SK-N-SH treated with all-trans-retinoic acid at 6 μM for 48 hours (cell line): Measurements from ENCODE around the gene CRIP3.

ENCODE experiments used
- ARNTL ChIP-seq: fragments of 450-650 bp; formaldehyde crosslinking; IDR thresholded peaks from 2 replicates; pipeline ENCODE4 v1.5.0; 2020; ENCODE audit warnings: low read depth, mild to moderate bottlenecking, moderate library complexity, borderline replicate concordance
- BACH2 ChIP-seq: fragments of 250-450 bp; sonication (Bioruptor Pico); IDR thresholded peaks from 2 replicates; pipeline ENCODE4 v1.9.0; 2021; ENCODE audit warnings: mild to moderate bottlenecking, borderline replicate concordance
- CSDC2 ChIP-seq: fragments of 250-450 bp; sonication (Bioruptor Pico); IDR thresholded peaks from 2 replicates; pipeline ENCODE4 v1.5.0; 2020; ENCODE audit warnings: mild to moderate bottlenecking, moderate library complexity
- ESRRG ChIP-seq: fragments of 250-450 bp; sonication (Bioruptor Pico); IDR thresholded peaks from 2 replicates; pipeline ENCODE4 v1.6.1; 2021; ENCODE audit warnings: mild to moderate bottlenecking
- GLIS3 ChIP-seq: fragments of 250-450 bp; sonication (Bioruptor Pico); IDR thresholded peaks from 2 replicates; pipeline ENCODE4 v1.5.0; 2020; ENCODE audit warnings: mild to moderate bottlenecking, moderate library complexity
- OSR1 ChIP-seq: fragments of 250-450 bp; sonication (Bioruptor Pico); IDR thresholded peaks from 2 replicates; pipeline ENCODE4 v1.8.0; 2022; ENCODE audit warnings: moderate library complexity, mild to moderate bottlenecking, inconsistent platforms
- PPARA ChIP-seq: fragments of 250-450 bp; sonication (Bioruptor Pico); IDR thresholded peaks from 2 replicates; pipeline ENCODE4 v1.5.0; 2020; ENCODE audit warnings: mild to moderate bottlenecking, borderline replicate concordance
- SNAI2 ChIP-seq: fragments of 250-450 bp; sonication (Bioruptor Pico); IDR thresholded peaks from 2 replicates; pipeline ENCODE4 v1.5.0; 2020; ENCODE audit warnings: mild to moderate bottlenecking, moderate library complexity
- ZNF565 ChIP-seq: fragments of 450-650 bp; formaldehyde crosslinking; conservative IDR thresholded peaks from 2 replicates; pipeline ENCODE4 v1.5.0; 2020; ENCODE audit warnings: low read depth, mild to moderate bottlenecking, moderate library complexity
- ZNF8 ChIP-seq: fragments of 450-650 bp; formaldehyde crosslinking; IDR thresholded peaks from 2 replicates; pipeline ENCODE4 v1.5.0; 2020; ENCODE audit warnings: mild to moderate bottlenecking, moderate library complexity
- TF ChIP-seq, protein P1 (sequence below): fragments of 250-450 bp; sonication (Bioruptor Pico); IDR thresholded peaks from 2 replicates; pipeline ENCODE4 v1.8.0; 2020; ENCODE audit warnings: mild to moderate bottlenecking, moderate library complexity, borderline replicate concordance
- TF ChIP-seq, protein P2 (sequence below): fragments of 250-450 bp; sonication (Bioruptor Pico); IDR thresholded peaks from 2 replicates; pipeline ENCODE4 v1.5.0; 2020; ENCODE audit warnings: mild to moderate bottlenecking, moderate library complexity
- TF ChIP-seq, protein P3 (sequence below): fragments of 250-450 bp; sonication (Bioruptor Pico); IDR thresholded peaks from 2 replicates; pipeline ENCODE4 v1.5.1; 2021; ENCODE audit warnings: mild to moderate bottlenecking, moderate library complexity

DNA sequence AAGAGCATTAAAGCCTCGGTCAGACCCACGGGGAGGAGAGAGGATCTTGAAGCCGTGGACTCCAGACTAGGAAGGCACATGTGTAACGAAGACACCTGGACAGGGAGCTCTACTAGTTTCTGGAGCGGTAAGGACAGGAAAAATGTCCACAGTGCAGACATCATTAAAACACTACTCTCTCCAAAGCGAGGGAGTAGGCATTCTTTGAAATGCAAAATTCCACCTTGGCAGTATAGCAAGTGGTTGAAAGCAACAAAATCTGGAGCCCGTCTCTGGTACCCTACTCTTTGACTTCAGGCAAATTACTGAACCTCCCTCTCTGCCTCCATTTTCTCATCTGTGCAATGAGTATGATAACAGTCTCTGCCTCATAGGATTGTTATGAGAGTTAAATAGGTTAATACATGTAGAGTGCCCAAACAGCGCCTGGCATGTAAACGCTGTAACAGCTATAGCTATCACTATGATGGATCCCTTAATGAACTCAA is 408 bp upstream of the CRIP3 start:
- TF ChIP-seq ZNF8 (CRISPR knock-in tag): no peak
- no peak for TF ChIP-seq PPARA (CRISPR knock-in tag)
- TF ChIP-seq, protein P1, sequence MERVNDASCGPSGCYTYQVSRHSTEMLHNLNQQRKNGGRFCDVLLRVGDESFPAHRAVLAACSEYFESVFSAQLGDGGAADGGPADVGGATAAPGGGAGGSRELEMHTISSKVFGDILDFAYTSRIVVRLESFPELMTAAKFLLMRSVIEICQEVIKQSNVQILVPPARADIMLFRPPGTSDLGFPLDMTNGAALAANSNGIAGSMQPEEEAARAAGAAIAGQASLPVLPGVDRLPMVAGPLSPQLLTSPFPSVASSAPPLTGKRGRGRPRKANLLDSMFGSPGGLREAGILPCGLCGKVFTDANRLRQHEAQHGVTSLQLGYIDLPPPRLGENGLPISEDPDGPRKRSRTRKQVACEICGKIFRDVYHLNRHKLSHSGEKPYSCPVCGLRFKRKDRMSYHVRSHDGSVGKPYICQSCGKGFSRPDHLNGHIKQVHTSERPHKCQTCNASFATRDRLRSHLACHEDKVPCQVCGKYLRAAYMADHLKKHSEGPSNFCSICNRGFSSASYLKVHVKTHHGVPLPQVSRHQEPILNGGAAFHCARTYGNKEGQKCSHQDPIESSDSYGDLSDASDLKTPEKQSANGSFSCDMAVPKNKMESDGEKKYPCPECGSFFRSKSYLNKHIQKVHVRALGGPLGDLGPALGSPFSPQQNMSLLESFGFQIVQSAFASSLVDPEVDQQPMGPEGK (CRISPR knock-in tag): no peak
- TF ChIP-seq ARNTL (CRISPR knock-in tag): no peak
- TF ChIP-seq, protein P2, sequence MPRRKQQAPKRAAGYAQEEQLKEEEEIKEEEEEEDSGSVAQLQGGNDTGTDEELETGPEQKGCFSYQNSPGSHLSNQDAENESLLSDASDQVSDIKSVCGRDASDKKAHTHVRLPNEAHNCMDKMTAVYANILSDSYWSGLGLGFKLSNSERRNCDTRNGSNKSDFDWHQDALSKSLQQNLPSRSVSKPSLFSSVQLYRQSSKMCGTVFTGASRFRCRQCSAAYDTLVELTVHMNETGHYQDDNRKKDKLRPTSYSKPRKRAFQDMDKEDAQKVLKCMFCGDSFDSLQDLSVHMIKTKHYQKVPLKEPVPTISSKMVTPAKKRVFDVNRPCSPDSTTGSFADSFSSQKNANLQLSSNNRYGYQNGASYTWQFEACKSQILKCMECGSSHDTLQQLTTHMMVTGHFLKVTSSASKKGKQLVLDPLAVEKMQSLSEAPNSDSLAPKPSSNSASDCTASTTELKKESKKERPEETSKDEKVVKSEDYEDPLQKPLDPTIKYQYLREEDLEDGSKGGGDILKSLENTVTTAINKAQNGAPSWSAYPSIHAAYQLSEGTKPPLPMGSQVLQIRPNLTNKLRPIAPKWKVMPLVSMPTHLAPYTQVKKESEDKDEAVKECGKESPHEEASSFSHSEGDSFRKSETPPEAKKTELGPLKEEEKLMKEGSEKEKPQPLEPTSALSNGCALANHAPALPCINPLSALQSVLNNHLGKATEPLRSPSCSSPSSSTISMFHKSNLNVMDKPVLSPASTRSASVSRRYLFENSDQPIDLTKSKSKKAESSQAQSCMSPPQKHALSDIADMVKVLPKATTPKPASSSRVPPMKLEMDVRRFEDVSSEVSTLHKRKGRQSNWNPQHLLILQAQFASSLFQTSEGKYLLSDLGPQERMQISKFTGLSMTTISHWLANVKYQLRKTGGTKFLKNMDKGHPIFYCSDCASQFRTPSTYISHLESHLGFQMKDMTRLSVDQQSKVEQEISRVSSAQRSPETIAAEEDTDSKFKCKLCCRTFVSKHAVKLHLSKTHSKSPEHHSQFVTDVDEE (CRISPR knock-in tag): no peak
- no peak for TF ChIP-seq BACH2 (CRISPR knock-in tag)
- TF ChIP-seq, protein P3, sequence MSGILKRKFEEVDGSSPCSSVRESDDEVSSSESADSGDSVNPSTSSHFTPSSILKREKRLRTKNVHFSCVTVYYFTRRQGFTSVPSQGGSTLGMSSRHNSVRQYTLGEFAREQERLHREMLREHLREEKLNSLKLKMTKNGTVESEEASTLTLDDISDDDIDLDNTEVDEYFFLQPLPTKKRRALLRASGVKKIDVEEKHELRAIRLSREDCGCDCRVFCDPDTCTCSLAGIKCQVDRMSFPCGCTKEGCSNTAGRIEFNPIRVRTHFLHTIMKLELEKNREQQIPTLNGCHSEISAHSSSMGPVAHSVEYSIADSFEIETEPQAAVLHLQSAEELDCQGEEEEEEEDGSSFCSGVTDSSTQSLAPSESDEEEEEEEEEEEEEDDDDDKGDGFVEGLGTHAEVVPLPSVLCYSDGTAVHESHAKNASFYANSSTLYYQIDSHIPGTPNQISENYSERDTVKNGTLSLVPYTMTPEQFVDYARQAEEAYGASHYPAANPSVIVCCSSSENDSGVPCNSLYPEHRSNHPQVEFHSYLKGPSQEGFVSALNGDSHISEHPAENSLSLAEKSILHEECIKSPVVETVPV (CRISPR knock-in tag): no peak
- no peak for TF ChIP-seq CSDC2 (CRISPR knock-in tag)
- TF ChIP-seq GLIS3 (CRISPR knock-in tag): no peak
- no peak for TF ChIP-seq ZNF565 (CRISPR knock-in tag)
- no peak for TF ChIP-seq OSR1 (CRISPR knock-in tag)
- no peak for TF ChIP-seq SNAI2 (CRISPR knock-in tag)
- no peak for TF ChIP-seq ESRRG
